PC-3 (cell line): Measurements from ENCODE around the gene COX6A2. TPM values are rescaled to one million over a fixed set of nuclear protein-coding genes. Genes with fewer than 3 reads are reported as not detected.
"Not testable (repeated sequence)": the region's sequence is repeated elsewhere in the genome, so short reads cannot be mapped to it uniquely, and the experiment has no call there.

Experiments
- ATAC-seq: fragments of 200-7000 bp; cut with Tn5 transposase; 2 replicates; pipeline ENCODE4 v1.9.1; 2020; ENCODE audit warnings: mild to moderate bottlenecking, moderate library complexity
- BruUV-seq: library from RNA; stranded (reverse); fragments of 400-500 nt; replicated peaks from 2 replicates; lab custom pipeline; 2021; lab: Mats Ljungman, UMichigan
- CTCF ChIA-PET: fragments of 300-600 bp; sonication (Branson Sonifier 250); formaldehyde crosslinking; loops from one replicate; lab custom pipeline; 2022; ENCODE audit warnings: antibody characterized with exemption; lab: Charles Lee
- POLR2A ChIA-PET: fragments of 300-600 bp; sonication (Branson Sonifier 250); formaldehyde crosslinking; loops from one replicate; lab custom pipeline; 2022; ENCODE audit warnings: antibody characterized with exemption; ENCODE audit not compliant: unreplicated experiment; lab: Charles Lee
- DNase-seq: peaks from one replicate; pipeline ENCODE4 v3.0.0-alpha.2; 2015
- H2AFZ ChIP-seq: fragments of 300-600 bp; sonication (generic); 2 replicates; pipeline ENCODE4 v1.6.0; 2016; ENCODE audit warnings: antibody characterized with exemption, low read length
- H3F3A ChIP-seq: fragments of 300-600 bp; sonication (generic); one replicate; pipeline ENCODE4 v1.6.0; 2017; ENCODE audit warnings: antibody characterized with exemption, low read length, control low read depth, mild to moderate bottlenecking; ENCODE audit not compliant: unreplicated experiment
- H3K27ac ChIP-seq: fragments of 300-600 bp; sonication (generic); 2 replicates; pipeline ENCODE4 v1.5.1; 2016; ENCODE audit warnings: mild to moderate bottlenecking, low read length
- H3K27me3 ChIP-seq: fragments of 300-600 bp; sonication (generic); 2 replicates; pipeline ENCODE4 v1.6.1; 2016; ENCODE audit warnings: low read length, mixed read lengths
- H3K36me3 ChIP-seq: fragments of 300-600 bp; sonication (generic); 2 replicates; pipeline ENCODE4 v1.6.1; 2016; ENCODE audit warnings: low read depth, mixed run types, low read length, mixed read lengths
- H3K4me1 ChIP-seq: fragments of 300-600 bp; sonication (generic); 2 replicates; pipeline ENCODE4 v1.5.1; 2016; ENCODE audit warnings: low read length; ENCODE audit not compliant: insufficient read depth
- H3K4me2 ChIP-seq: fragments of 300-600 bp; sonication (generic); 2 replicates; pipeline ENCODE4 v1.6.0; 2016; ENCODE audit warnings: low read length
- H3K4me3 ChIP-seq: fragments of 300-600 bp; sonication (generic); 2 replicates; pipeline ENCODE4 v1.5.1; 2016; ENCODE audit warnings: mild to moderate bottlenecking, low read length, mixed read lengths
- H3K79me2 ChIP-seq: fragments of 300-600 bp; sonication (generic); 2 replicates; pipeline ENCODE4 v1.6.1; 2017; ENCODE audit warnings: low read length, mixed read lengths
- H3K9ac ChIP-seq: fragments of 300-600 bp; sonication (generic); 2 replicates; pipeline ENCODE4 v1.6.0; 2016; ENCODE audit warnings: mild to moderate bottlenecking, low read length
- H3K9me2 ChIP-seq: fragments of 300-600 bp; sonication (generic); replicated peaks from 2 replicates; pipeline ENCODE4 v1.6.1; 2016; ENCODE audit warnings: mixed run types, low read length, mixed read lengths
- H3K9me3 ChIP-seq: fragments of 300-600 bp; sonication (generic); 2 replicates; pipeline ENCODE4 v1.6.1; 2016; ENCODE audit warnings: low read length, mixed read lengths
- H4K20me1 ChIP-seq: fragments of 300-600 bp; sonication (generic); 2 replicates; pipeline ENCODE4 v1.6.1; 2016; ENCODE audit warnings: low read length, mixed read lengths
- CTCF ChIP-seq: fragments of 300-600 bp; sonication (generic); conservative IDR thresholded peaks from 2 replicates; pipeline ENCODE4 v1.5.1; 2017; ENCODE audit warnings: antibody characterized with exemption, low read depth, mild to moderate bottlenecking, low read length
- EZH2 ChIP-seq: fragments of 300-600 bp; sonication (generic); IDR thresholded peaks from one replicate; pipeline ENCODE4 v1.6.1; 2017; ENCODE audit warnings: antibody characterized with exemption, mild to moderate bottlenecking, low read length; ENCODE audit not compliant: unreplicated experiment
- EZH2phosphoT487 ChIP-seq: fragments of 300-600 bp; sonication (generic); IDR thresholded peaks from 2 replicates; pipeline ENCODE4 v1.6.1; 2018; ENCODE audit warnings: mild to moderate bottlenecking, antibody characterized with exemption, low read length, borderline replicate concordance
- intact Hi-C: fragments of 100-400 bp; cut with micrococcal nuclease; formaldehyde crosslinking; loops from 2 replicates; pipeline ENCODE4 v1.9.0; 2023
- total RNA-seq: library from RNA; depleted of rRNA; stranded (reverse); fragments of >200 nt; gene quantifications from 2 replicates; pipeline ENCODE4 v1.2.3, GENCODE V29; 2014

COX6A2 gene
- total RNA-seq, 1 experiment from 2014 or later = not detected

DNA sequence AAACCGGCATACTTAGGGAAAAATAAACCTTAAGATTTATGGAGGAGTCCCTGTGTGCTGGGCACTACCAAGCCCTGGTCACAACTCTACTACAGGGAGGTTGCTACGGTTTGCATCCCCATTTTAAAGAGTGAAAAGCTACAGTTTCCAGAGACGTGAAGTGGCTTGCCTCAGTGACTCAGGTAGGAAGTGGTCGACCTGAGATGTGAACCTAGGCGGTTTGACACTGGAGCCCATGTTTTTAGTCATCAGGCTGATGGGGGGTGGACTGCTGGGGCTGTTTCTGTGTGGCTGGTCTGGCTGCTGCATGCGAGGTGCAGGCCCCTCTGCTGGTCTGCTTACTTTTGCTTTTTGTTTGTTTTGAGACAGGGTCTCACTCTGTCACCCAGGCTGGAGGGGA, 6.6 kb downstream of the COX6A2 start:
- Histone ChIP-seq H3K79me2 (no peaks in the 10 kb centered on the region), H3K36me3 (no peaks in the 10 kb centered on the region), H3K9ac (no peak overlapping the region), H3K4me1 (no peaks in the 10 kb centered on the region), H3K27ac (no peak overlapping the region), H3F3A (no peaks in the 10 kb centered on the region), H4K20me1 (no peaks in the 10 kb centered on the region), H3K9me2 (no peaks in the 10 kb centered on the region), H3K27me3 (no peaks in the 10 kb centered on the region), H2AFZ (no peak overlapping the region), H3K4me2 (no peak overlapping the region), H3K9me3 (no peaks in the 10 kb centered on the region), H3K4me3 (no peak overlapping the region)
- intact Hi-C loops = no loop called here
- ATAC-seq = no peak
- no peak for DNase-seq
- ChIA-PET POLR2A (no interaction called here), CTCF (no interaction called here)
- BruUV-seq = no TSS peak
- TF ChIP-seq EZH2phosphoT487 (no peak), EZH2 (no peak), CTCF (no peak)

DNA sequence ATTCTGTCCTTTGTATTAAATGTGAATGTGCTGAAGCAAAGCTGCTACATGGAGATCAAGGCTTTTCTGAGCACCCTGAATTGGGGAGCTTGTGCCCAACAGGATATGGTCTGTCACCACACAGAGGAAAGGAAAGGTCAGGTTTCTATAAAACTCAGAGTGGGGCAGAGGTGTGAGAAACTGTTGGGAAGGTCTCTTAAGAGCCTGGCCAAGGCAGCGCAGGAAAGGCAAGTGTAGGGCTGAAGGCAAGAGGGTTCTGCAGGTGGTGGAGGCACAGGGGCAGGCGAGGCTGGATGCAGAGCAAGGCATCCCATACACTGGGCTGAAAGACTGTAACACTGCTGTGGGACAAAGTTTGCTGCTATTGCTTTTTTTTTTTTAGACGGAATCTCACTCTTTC, 8.1 kb downstream of the COX6A2 start:
- no peak overlapping the region for H3K9ac ChIP-seq
- no peak overlapping the region for H3K4me3 ChIP-seq
- no peak for DNase-seq
- no peaks in the 10 kb centered on the region for H3K9me2 ChIP-seq
- H2AFZ ChIP-seq = no peak overlapping the region
- TF ChIP-seq EZH2phosphoT487 = no peak
- no peak for TF ChIP-seq CTCF
- no peak for TF ChIP-seq EZH2
- BruUV-seq = no TSS peak
- intact Hi-C loops = no loop called here
- no peaks in the 10 kb centered on the region for H3K4me1 ChIP-seq
- H3K9me3 ChIP-seq = no peaks in the 10 kb centered on the region
- ATAC-seq = no peak
- H3F3A ChIP-seq = no peaks in the 10 kb centered on the region
- no peaks in the 10 kb centered on the region for H4K20me1 ChIP-seq
- H3K27me3 ChIP-seq = no peaks in the 10 kb centered on the region; the same call in 1 of the 2 replicates
- H3K4me2 ChIP-seq = no peak overlapping the region
- ChIA-PET POLR2A (no interaction called here), CTCF (no interaction called here)
- no peaks in the 10 kb centered on the region for H3K79me2 ChIP-seq
- no peak overlapping the region for H3K27ac ChIP-seq
- no peaks in the 10 kb centered on the region for H3K36me3 ChIP-seq

GRCh38 chr16:31417916-31418315, 10.2 kb downstream of the COX6A2 start:
- H3K27ac ChIP-seq = no peak overlapping the region
- TF ChIP-seq CTCF (no peak), EZH2 (no peak), EZH2phosphoT487 (no peak)
- H3K4me2 ChIP-seq = no peak overlapping the region
- no peaks in the 10 kb centered on the region for H4K20me1 ChIP-seq
- H3K9ac ChIP-seq = no peak overlapping the region
- no peak for ATAC-seq
- no peak overlapping the region for H2AFZ ChIP-seq
- BruUV-seq = no TSS peak
- no peaks in the 10 kb centered on the region for H3F3A ChIP-seq
- ChIA-PET POLR2A (no interaction called here), CTCF (no interaction called here)
- no peak for DNase-seq
- H3K27me3 ChIP-seq = no peaks in the 10 kb centered on the region; the same call in 1 of the 2 replicates
- no peaks in the 10 kb centered on the region for H3K4me1 ChIP-seq
- no peaks in the 10 kb centered on the region for H3K79me2 ChIP-seq
- intact Hi-C loops = no loop called here
- no peak overlapping the region for H3K4me3 ChIP-seq
- no peaks in the 10 kb centered on the region for H3K9me3 ChIP-seq
- no peaks in the 10 kb centered on the region for H3K9me2 ChIP-seq
- H3K36me3 ChIP-seq = no peaks in the 10 kb centered on the region

- H4K20me1 ChIP-seq, H3K9me3 ChIP-seq, H3K9ac ChIP-seq, BruUV-seq, H3K4me2 ChIP-seq, POLR2A ChIA-PET, H3K27ac ChIP-seq, intact Hi-C loops, CTCF ChIA-PET, DNase-seq, H3K4me3 ChIP-seq, H3K27me3 ChIP-seq, ATAC-seq, H3K4me1 ChIP-seq, H3K9me2 ChIP-seq, H3K79me2 ChIP-seq, H3K36me3 ChIP-seq, H2AFZ ChIP-seq, H3F3A ChIP-seq: not testable (repeated sequence)
Measured at GRCh38 chr16:31417036-31417435, 11.1 kb downstream of the COX6A2 start.
